Spleen (tissue), 7 donors: ENCODE results near the gene SORBS1.

Experiments used
- CTCF ChIP-seq, 11 experiments: fragments of 200-600 bp in 7 of 11; fragments of 450-650 bp in 4 of 11; sonication (generic) in 4 of 11; IDR thresholded peaks in 8 of 11; conservative IDR thresholded peaks in 3 of 11; 1 replicate in 7 of 11; 2 replicates in 4 of 11; pipeline versions ENCODE4 v1.4.0 to v1.8.0; 2016 to 2021; ENCODE audit warnings: antibody characterized with exemption in 11 of 11, inconsistent platforms in 4 of 11, mild to moderate bottlenecking in 1 of 11
- POLR2A ChIP-seq, 3 donors: fragments of 450-650 bp; IDR thresholded peaks; one replicate each; pipeline ENCODE4 v1.5.1; 2017; ENCODE audit warnings: antibody characterized with exemption in 3 of 3, mild to moderate bottlenecking in 1 of 3
- POLR2AphosphoS5 ChIP-seq, 3 donors: sonication (generic); formaldehyde crosslinking; IDR thresholded peaks; one replicate each; pipeline ENCODE4 v1.5.1; 2017; ENCODE audit warnings: antibody characterized with exemption in 3 of 3
- donor health status: DM: no; HTN: no; CAD: no; lungs with moderate emphysema.
- donor health status: DM: no; HTN: no; CAD: no.
- donor health status: DM: no; HTN: no; CAD: no.

DNA sequence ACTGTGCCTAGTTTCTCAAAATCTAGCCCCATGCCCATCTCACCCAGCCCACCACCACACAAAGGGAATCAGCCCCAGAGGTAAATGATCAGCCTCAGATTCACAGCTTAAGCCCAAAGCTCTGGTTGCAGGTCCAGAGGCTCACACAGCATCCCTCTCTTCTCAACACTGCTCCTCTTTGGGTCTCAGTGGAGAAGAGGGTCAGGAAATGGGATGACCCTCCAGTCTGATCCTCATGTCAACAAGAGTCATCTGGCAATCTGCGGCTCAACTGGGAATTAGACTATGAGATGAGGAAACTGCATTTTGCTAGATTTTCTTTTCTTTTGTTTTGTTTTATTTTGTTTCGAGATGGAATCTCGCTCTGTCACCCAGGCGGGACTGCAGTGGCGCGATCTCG is 144.2 kb downstream of the SORBS1 start:
- TF ChIP-seq CTCF (IDR thresholded peaks at IDR 0.05 in 8 of 11, conservative IDR thresholded peaks at IDR 0.05 in 3 of 11) (no peak), POLR2AphosphoS5 (IDR thresholded peaks at IDR 0.05) (no peak), POLR2A (IDR thresholded peaks at IDR 0.05) (no peak)
